GM12878 (cell line): ENCODE measurements around the gene TMEM272.

Experiments
- BHLHE40 ChIP-seq, 2 experiments: fragments of 450-650 bp in 1 of 2; IDR thresholded peaks; 2 replicates each; pipeline ENCODE4 v1.6.1; 2011 to 2017; ENCODE audit warnings: low read depth in 2 of 2, borderline replicate concordance in 1 of 2, improper control_type of control experiment in 1 of 2, low read length in 1 of 2, mild to moderate bottlenecking in 1 of 2
- BMI1 ChIP-seq: fragments of 450-650 bp; IDR thresholded peaks from 2 replicates; pipeline ENCODE4 v1.6.1; 2016; ENCODE audit warnings: mild to moderate bottlenecking, moderate library complexity, borderline replicate concordance
- CTCF ChIP-seq, 3 experiments: IDR thresholded peaks in 2 of 3; conservative IDR thresholded peaks in 1 of 3; 2 replicates each; pipeline ENCODE4 v1.5.1; 2011; ENCODE audit warnings: low read depth in 3 of 3, low read length in 3 of 3, mild to moderate bottlenecking in 3 of 3, control low read depth in 2 of 3, moderate library complexity in 2 of 3, inconsistent platforms in 1 of 3, mixed read lengths in 1 of 3; ENCODE audit not compliant: control insufficient read depth in 2 of 3, insufficient read depth in 1 of 3; ENCODE audit errors: extremely low read depth in 1 of 3
- RFX5 ChIP-seq: IDR thresholded peaks from 2 replicates; pipeline ENCODE4 v1.6.1; 2011; ENCODE audit warnings: low read depth, low read length, improper control_type of control experiment
- SMC3 ChIP-seq: IDR thresholded peaks from 2 replicates; pipeline ENCODE4 v1.6.1; 2011; ENCODE audit warnings: low read length, improper control_type of control experiment, borderline replicate concordance
- ZBTB11 ChIP-seq: fragments of 450-650 bp; formaldehyde crosslinking; IDR thresholded peaks from 2 replicates; pipeline ENCODE4 v1.5.0; 2022; ENCODE audit warnings: mild to moderate bottlenecking, missing genetic modification characterization

- TF ChIP-seq BMI1: no peak
- no peak for TF ChIP-seq RFX5
- no peak for TF ChIP-seq CTCF (IDR thresholded peaks at IDR 0.05 in 2 of 3, conservative IDR thresholded peaks at IDR 0.05 in 1 of 3; ENCODE audit: control insufficient read depth in 2 of 3, extremely low read depth in 1 of 3, insufficient read depth in 1 of 3, low read depth in 3 of 3, low read length in 3 of 3)
- no peak for TF ChIP-seq SMC3
- TF ChIP-seq BHLHE40 (IDR thresholded peaks at IDR 0.05; ENCODE audit: borderline replicate concordance in 1 of 2, low read depth in 2 of 2, low read length in 1 of 2): no peak
- TF ChIP-seq ZBTB11: no peak
These were observed 11.0 kb downstream of the TMEM272 start for GRCh38 chr13:51833980-51834379.
